Heart right ventricle (tissue), 16 donors: ENCODE measurements around the gene CATSPER4. TPM values are rescaled to one million over a fixed set of nuclear protein-coding genes. Genes with fewer than 3 reads are reported as not detected.

ENCODE experiments used
- ATAC-seq, 8 donors: fragments of 200-7000 bp; cut with Tn5 transposase; one replicate each; pipeline ENCODE4 v1.9.1; 2020; ENCODE audit warnings: mild to moderate bottlenecking in 8 of 8, moderate library complexity in 8 of 8, moderate number of reproducible peaks in 1 of 8
- DNase-seq, 2 donors: peaks; one replicate each; pipeline ENCODE4 v3.0.0-alpha.2; 2020
- H3K27ac ChIP-seq, 10 donors: fragments of 200-600 bp; sonication (generic) in 2 of 10; one replicate each; pipeline versions ENCODE4 v1.5.0 to v1.8.0; 2020 to 2022; ENCODE audit warnings: mild to moderate bottlenecking in 3 of 10
- H3K27me3 ChIP-seq, 7 donors: fragments of 200-600 bp; one replicate each; pipeline ENCODE4 v1.8.0; 2021 to 2022; ENCODE audit warnings: mild to moderate bottlenecking in 2 of 7
- H3K36me3 ChIP-seq, 9 donors: fragments of 200-600 bp; sonication (generic) in 1 of 9; one replicate each; pipeline versions ENCODE4 v1.5.0 to v1.8.0; 2020 to 2022; ENCODE audit warnings: mild to moderate bottlenecking in 2 of 9
- H3K4me1 ChIP-seq, 9 donors: fragments of 200-600 bp; sonication (generic) in 1 of 9; one replicate each; pipeline versions ENCODE4 v1.5.0 to v1.8.0; 2020 to 2022; ENCODE audit warnings: mild to moderate bottlenecking in 4 of 9
- H3K4me3 ChIP-seq, 10 donors: fragments of 200-600 bp; sonication (generic) in 2 of 10; one replicate each; pipeline versions ENCODE4 v1.5.0 to v1.8.0; 2020 to 2022; ENCODE audit warnings: mild to moderate bottlenecking in 7 of 10, moderate library complexity in 2 of 10
- H3K9me3 ChIP-seq, 11 donors: fragments of 200-600 bp in 10 of 11; sonication (generic) in 2 of 11; one replicate each; pipeline versions ENCODE4 v1.5.0 to v1.8.0; 2013 to 2022; ENCODE audit warnings: mild to moderate bottlenecking in 2 of 11, control low read depth in 1 of 11, moderate library complexity in 1 of 11
- CTCF ChIP-seq, 9 donors: fragments of 200-600 bp; sonication (generic) in 2 of 9; IDR thresholded peaks; one replicate each; pipeline versions ENCODE4 v1.5.0 to v1.8.0; 2021 to 2022; ENCODE audit warnings: antibody characterized with exemption in 9 of 9, mild to moderate bottlenecking in 5 of 9, moderate library complexity in 1 of 9
- WGBS, 2 donors: extraction: QIAGEN DNeasy Blood & Tissue Kit; methylation state at CpG; one replicate each; pipeline ENCODE4 v1.1.7; 2013; ENCODE audit warnings: inconsistent platforms in 1 of 2; 5-methylcytosine and 5-hydroxymethylcytosine counted together
- intact Hi-C, 10 donors: fragments of 100-400 bp; cut with DNase I; formaldehyde crosslinking; loops; one replicate each; pipeline versions ENCODE4 v1.11.1 to v1.14.2; 2022
- polyA plus RNA-seq, 2 donors: library from polyadenylated mRNA; stranded (reverse); fragments of 200-250 nt; gene quantifications; one replicate each; pipeline ENCODE4 v1.2.3, GENCODE V29; 2013
- total RNA-seq, 10 donors: library from RNA; stranded (reverse); fragmentation: NEBNext Ultra II Directional in 3 of 10; extraction: Animal tissue kit (Norgen Biotek cat#: 25700) in 3 of 10; gene quantifications; one replicate each; pipeline versions ENCODE4 v1.2.1 to v1.2.4, GENCODE V29; 2021 to 2023
- donor health status: Arrhythmogenic right ventricular cardiomyopathy.
- donor health status: ischemic (EF 13 %, LVEDD 7.1; RV severe dilation, severe dysfunction).
- donor health status: healthy with polysubstance abuse.
- donor health status: DM: no; HTN: yes; CAD: no.
- donor health status: DM: no; HTN: no; CAD: no.
- donor health status: ischemic (EF 25% LVEDD 6.9; RV normal size, moderate dysfunction).
- donor health status: ischemic (EF 25% LVEDD 5.7; RV mildly dilated, moderate dysfunction).
- donor health status: healthy.
- donor health status: DM: yes; HTN: yes; CAD: no.
- donor health status: Ischemic cardiomyopathy.
- donor health status: ischemic (EF 35%, LVEDD 5.7; RV mildly dilated, moderate dysfunction).
- donor health status: nonischemic (EF 11% LVEDD 7.7; RV severe dilation, severe dysfunction).
- donor health status: DM: yes; HTN: yes; CAD: no.
- donor health status: PGD.
- donor health status: ischemic (EF 29% LVEDD 5.4; RV normal size, mild dysfunction).
- donor health status: nonischemic (EF 23%, LVEDD 6.1; RV moderate dilation, normal function).

Gene CATSPER4
- total and polyA plus RNA-seq, 12 donors: not detected

- Histone ChIP-seq H3K9me3 (no peaks in the 10 kb centered on the region), H3K4me3 (no peak overlapping the region), H3K36me3 (no peaks in the 10 kb centered on the region), H3K27ac (no peak overlapping the region), H3K27me3 (no peaks in the 10 kb centered on the region), H3K4me1 (no peaks in the 10 kb centered on the region)
- WGBS, 2 donors: 95 to 96% methylated on average over 6 of the region's 6 CpGs
- no peak for DNase-seq
- TF ChIP-seq CTCF (IDR thresholded peaks at IDR 0.05): no peak
- intact Hi-C loops: loop anchor here in 1 of 10 donors (10.0 kb wide), 1 partner anchor 137 kb away; no protein-coding TSS in a partner anchor
- no peak for ATAC-seq
These were observed 2.5 kb upstream of the CATSPER4 start for GRCh38 chr1:26187882-26188281.

GRCh38 chr1:26188477-26188876 is 1.9 kb upstream of the CATSPER4 start:
- H3K27me3 ChIP-seq: no peaks in the 10 kb centered on the region
- H3K36me3 ChIP-seq: no peaks in the 10 kb centered on the region
- H3K4me3 ChIP-seq: no peak overlapping the region
- H3K4me1 ChIP-seq: no peaks in the 10 kb centered on the region
- no peak overlapping the region for H3K27ac ChIP-seq
- intact Hi-C loops: loop anchor here in 1 of 10 donors (10.0 kb wide), 1 partner anchor 136 kb away; no protein-coding TSS in a partner anchor
- 93 to 95% methylated on average over 8 of the region's 8 CpGs for WGBS, 2 donors
- TF ChIP-seq CTCF (IDR thresholded peaks at IDR 0.05): no peak
- no peaks in the 10 kb centered on the region for H3K9me3 ChIP-seq
- DNase-seq (no peak), ATAC-seq (peak in 1 of 8 donors; percentile 21)

GRCh38 chr1:26189331-26189730 is 1.1 kb upstream of the CATSPER4 start:
- intact Hi-C loops: loop anchor here in 1 of 10 donors (10.0 kb wide), 1 partner anchor 135 kb away; no protein-coding TSS in a partner anchor
- no peak for TF ChIP-seq CTCF (IDR thresholded peaks at IDR 0.05)
- whole genome bisulfite sequencing, 2 donors: 80 to 81% methylated on average over 6 of the region's 6 CpGs
- no peak overlapping the region for H3K4me3 ChIP-seq
- no peak for ATAC-seq
- DNase-seq: no peak
- H3K27ac ChIP-seq: no peak overlapping the region
- H3K27me3 ChIP-seq: no peaks in the 10 kb centered on the region
- H3K9me3 ChIP-seq: no peaks in the 10 kb centered on the region
- H3K4me1 ChIP-seq: no peaks in the 10 kb centered on the region
- no peaks in the 10 kb centered on the region for H3K36me3 ChIP-seq

GRCh38 chr1:26189751-26190275 is 589 bp upstream of the CATSPER4 start:
- no peak for TF ChIP-seq CTCF (IDR thresholded peaks at IDR 0.05)
- Histone ChIP-seq H3K9me3 (no peaks in the 10 kb centered on the region), H3K27me3 (no peaks in the 10 kb centered on the region), H3K4me1 (no peaks in the 10 kb centered on the region), H3K4me3 (no peak overlapping the region), H3K27ac (no peak overlapping the region), H3K36me3 (no peaks in the 10 kb centered on the region)
- WGBS, 2 donors: 86 to 87% methylated on average over 7 of the region's 7 CpGs
- DNase-seq (no peak), ATAC-seq (no peak)
- intact Hi-C loops: loop anchor here in 1 of 10 donors (10.0 kb wide), 1 partner anchor 135 kb away; no protein-coding TSS in a partner anchor
